Neural cell (in vitro differentiated cells): Measurements from ENCODE around the gene GPI.

Experiments
- CTCF ChIP-seq: fragments of 450-650 bp; IDR thresholded peaks from 2 replicates; pipeline ENCODE4 v1.5.1; 2014; ENCODE audit warnings: antibody characterized with exemption, mild to moderate bottlenecking, moderate library complexity; ENCODE audit not compliant: poor library complexity, severe bottlenecking
- EZH2 ChIP-seq: fragments of 200-600, 300-800 bp; shearing (Covaris generic), sonication (generic); IDR thresholded peaks from 2 replicates; pipeline ENCODE4 v1.6.1; 2014; ENCODE audit warnings: antibody characterized with exemption, low read length, borderline replicate concordance, mild to moderate bottlenecking; ENCODE audit not compliant: insufficient read depth, poor library complexity, severe bottlenecking
- POLR2AphosphoS5 ChIP-seq: IDR thresholded peaks from 2 replicates; pipeline ENCODE4 v1.6.1; 2012
- REST ChIP-seq: IDR thresholded peaks from 2 replicates; pipeline ENCODE4 v1.6.1; 2012; ENCODE audit warnings: borderline replicate concordance

GRCh38 chr19:34411216-34411615 is 46.2 kb downstream of the GPI start:
- TF ChIP-seq EZH2 (no peak), CTCF (no peak), REST (no peak), POLR2AphosphoS5 (no peak)
